NCI-H1694 treated with DMSO at 0.1 percent for 48 hours (cell line): Measurements from ENCODE around the gene CWH43.
"Not testable (repeated sequence)": the region's sequence is repeated elsewhere in the genome, so short reads cannot be mapped to it uniquely, and the experiment has no call there.

Experiments used
- DNase-seq: peaks from one replicate; lab custom pipeline; 2025; lab: John Stamatoyannopoulos, UW

CWH43 gene

DNA sequence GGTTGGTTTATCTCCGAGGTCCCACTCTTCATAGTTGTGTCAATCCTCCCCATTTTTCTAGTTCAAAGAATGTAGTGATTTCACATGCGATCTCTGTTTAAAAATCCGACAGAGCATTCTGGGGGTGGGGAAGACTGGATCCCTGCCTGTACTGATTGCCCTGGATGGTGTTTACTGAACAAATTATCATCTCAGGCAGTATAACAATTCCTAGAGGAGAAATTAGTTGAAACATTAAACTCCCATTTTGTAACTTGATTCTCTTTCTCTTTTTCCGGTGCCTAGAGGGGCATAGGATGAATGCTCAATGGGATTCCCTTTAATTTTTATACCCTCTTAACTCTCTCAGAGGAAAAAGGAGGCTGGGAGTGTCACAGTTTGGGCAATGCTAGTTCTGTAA, 10.0 kb upstream of the CWH43 start:
- no peak for DNase-seq

DNA sequence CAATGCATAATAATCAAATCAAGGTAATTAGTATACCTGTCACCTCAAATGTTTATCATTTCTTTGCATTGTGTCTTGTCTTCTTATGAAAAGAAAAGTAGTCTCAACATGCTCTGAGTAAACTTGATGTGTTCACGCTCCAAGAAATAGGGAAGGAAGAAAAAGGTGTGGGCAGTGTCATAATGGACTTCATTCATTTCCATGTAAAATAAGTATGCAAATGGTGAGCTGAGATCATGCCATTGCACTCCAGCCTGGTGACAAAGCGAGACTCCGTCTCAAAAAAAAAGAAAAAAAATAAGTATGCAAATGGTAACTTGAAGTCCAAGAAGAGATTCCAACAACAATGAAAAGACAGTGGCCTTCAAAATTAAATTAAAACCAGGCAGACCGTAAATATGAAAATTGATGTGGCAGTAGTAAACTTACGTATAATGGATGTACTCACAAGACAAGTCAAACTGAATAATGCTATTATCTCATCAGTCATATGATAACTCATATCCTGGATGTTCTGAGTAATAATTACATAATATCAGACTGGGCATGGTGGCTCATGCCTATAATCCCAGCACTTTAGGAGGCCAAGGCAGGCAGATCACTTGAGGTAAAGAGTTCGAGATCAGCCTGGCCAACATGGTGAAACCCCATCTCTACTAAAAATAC, 6.0 kb upstream of the CWH43 start:
- DNase-seq: no peak

DNA sequence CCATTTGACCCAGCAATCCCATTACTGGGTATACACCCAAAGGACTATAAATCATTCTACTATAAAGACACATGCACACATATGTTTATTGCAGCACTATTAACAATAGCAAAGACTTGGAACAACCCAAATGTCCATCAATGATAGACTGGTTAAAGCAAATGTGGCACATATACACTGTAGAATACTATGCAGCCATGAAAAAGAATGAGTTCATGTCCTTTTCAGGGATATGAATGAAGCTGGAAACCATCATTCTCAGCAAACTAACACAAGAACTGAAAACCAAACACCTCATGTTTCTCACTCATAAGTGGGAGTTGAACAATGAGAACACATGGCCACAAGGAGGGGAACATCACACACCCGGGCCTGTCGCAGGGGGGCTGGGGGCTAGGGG, 2.1 kb upstream of the CWH43 start:
- DNase-seq: not testable (repeated sequence)

DNA sequence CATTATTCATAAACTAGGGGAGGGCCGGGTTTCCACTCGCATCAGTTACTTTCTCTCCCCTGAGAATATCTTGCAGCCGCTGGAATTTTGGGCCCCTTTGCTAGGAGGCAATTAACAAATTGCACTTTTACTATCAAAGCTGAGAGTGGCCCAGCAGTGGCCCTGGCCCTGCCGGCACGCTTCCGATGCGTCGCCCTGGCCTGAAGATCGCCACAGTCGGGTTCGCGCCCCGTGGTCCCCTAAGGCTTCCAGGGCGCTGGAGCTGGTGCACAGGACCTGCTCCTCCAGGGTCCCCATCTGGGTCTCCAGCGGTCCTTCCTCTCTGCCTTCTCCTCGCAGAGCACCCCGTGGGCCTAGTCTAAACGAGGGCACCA, 486 bp upstream of the CWH43 start:
- no peak for DNase-seq

DNA sequence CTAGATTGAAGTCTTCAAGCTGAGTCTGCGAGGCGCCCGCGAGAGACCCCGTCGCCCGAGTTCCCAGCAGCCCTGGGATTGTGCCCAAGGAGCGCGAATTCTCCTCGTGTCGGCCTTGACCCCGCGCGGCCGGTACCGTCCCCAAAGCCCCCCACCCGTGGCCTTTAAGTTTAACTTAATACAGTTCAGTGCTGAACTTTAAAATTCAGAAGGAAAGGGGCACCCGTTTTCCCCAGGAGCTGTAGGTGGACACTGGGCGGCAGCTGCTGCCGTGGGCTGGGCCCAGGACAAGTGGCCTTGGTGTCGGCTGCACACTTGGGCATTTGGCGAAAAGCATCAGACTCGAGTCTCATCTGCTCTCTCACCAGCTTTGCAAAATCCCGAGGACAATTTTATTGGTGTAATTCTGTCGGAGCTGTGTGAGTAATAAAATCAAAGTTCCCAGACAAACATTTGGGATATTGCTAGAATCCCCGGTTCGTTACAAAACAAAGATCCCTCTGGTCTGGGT, 634 bp downstream of the CWH43 start:
- no peak for DNase-seq

DNA sequence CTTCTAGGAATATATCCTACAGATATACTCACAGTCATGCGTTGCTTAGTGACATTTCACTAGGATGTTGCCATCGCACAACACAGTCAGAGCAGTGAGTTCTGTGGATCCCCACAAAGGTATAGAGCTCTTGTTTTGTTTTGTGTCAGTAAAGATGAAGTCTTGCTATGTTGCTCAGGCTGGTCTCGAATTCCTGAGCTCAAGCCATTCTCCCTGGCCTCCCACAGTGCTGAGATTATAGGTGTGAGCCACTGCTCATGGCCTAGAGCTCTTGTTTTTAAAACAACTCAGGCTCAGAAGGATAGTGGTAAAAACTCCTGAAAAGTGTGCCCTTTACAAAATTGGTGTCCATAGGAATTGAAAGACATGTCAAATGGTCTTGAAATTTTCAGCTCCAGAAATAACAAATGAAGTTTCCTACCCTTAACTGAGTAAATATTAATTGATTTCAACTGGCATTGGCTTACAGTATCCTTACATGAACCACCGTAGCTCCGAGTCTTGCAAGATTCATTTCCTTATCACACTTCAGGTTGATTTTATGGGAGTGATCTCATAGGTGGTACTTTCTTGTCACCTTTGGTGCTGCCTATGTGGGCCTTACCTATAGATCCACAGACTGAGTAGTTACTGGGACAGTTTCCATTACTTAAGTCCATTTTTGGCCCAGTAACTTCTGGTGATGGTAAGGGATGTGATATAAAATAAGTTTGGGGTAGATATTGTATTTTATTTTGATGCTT, 3.6 kb downstream of the CWH43 start:
- no peak for DNase-seq

DNA sequence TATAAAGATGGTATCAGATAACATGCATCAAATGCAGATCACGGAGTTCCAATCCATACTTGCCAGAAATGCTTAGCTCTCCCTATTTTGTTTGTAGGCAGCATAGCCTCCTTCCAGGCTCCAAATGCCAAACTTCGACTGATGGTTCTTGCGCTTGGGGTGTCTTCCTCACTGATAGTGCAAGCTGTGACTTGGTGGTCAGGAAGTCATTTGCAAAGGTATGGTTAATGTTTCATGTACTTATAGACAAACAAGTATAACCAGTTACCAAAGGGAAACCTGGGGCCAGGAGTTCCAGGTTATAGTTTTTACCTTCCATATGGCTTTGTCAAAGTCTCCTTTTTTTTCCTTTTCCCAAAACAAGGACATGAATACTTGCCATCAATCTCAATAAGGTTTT, 5.3 kb downstream of the CWH43 start:
- no peak for DNase-seq

DNA sequence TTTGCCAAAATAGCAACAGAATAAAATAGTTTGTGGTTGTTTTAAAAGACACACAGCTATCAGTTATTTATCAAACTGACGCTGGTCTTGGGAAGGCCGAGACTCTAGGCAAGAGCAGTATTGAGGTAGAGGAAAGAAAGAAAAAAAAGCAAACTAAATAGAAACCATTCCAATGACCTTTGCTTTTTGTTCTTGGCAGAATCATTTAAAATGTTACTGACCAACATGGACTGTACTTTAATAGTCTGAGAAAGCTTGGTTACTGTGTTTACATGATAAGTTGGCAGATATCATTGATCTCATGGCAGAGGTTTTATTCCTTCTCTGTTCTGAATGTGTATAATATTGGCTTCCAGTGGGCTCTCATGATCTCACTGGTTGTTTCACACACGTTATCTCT, 11.9 kb downstream of the CWH43 start:
- no peak for DNase-seq

DNA sequence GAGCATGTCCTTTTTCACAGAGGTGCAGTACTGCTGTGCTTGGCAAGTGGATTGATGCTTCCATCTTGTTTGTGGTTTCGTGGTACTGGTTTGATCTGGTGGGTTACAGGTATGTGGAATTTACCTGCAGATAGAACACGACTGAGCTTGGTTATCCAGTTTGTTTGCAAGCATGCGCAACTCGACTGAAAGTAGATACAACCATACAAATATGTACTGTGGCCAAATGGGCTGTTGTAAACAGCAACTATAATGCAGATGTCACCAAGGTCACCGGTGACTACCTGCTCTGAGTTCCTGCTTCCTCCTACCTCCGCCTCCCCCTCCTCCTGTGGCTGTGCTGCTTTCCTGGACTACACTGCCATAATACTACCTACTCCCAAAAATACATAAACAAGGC, 12.4 kb downstream of the CWH43 start:
- no peak for DNase-seq

DNA sequence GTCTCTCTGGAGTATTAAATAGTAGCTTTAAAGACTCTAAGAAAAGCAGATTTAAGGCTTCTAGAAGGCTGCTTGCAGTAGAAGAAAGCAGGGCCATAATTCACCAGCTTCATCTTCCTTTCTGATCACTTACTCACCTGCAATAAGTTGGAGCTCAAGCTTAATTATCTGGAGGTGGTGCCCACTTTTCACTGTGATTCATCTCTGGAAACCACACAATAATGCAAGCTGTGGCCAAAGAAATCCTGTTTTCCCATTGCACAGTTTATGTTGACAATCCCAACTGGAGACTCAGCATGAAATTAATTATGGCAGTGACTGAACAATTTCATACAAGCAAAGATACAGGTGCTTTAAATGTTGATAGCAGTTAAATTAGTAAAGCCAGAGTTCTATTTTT, 14.7 kb downstream of the CWH43 start:
- no peak for DNase-seq

DNA sequence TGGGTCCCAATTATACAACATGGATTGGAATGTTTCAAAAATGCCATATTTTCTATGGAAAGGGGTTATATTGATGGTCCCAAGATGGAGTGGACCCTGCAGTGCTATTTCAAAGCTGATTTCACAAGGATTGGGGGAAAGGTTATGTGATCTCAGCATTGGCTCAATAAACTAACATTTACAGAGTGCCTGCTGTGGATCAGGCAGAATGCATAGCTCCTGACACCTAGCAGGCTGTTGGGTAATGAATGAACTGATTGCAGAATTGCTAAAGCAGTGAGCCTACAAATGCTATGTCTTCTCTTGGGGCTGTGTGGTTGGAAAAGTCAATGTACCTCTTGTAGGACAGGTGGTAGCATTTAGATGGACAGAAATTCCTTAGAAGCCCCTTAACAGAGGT, 16.9 kb downstream of the CWH43 start:
- DNase-seq: no peak

DNA sequence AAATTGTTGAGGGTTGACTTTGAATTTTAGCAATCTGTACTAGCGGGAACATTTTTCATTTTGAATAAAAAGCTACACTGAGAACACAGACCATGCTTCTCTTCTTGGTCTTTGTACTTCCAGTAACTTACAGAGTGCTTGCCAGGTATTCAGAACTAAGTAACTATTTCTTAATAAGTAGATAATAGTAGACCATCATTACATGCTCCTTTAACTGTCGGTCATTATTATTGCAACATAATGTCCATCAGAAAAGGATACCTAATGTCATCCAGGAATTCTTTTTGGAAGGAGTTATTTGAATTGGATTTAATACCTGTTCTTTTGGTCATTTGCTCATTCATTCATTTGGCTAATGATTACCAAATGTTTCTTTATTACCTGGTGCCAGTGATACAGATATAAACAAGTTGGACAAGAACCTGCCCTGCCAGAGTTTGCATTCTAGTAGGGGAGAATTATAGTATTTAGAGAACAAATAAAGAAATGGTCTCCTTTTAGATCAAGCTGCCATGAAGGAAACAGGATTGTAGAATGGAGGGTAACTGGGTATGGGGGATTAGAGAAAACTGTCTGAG, 32.7 kb downstream of the CWH43 start:
- DNase-seq: no peak

DNA sequence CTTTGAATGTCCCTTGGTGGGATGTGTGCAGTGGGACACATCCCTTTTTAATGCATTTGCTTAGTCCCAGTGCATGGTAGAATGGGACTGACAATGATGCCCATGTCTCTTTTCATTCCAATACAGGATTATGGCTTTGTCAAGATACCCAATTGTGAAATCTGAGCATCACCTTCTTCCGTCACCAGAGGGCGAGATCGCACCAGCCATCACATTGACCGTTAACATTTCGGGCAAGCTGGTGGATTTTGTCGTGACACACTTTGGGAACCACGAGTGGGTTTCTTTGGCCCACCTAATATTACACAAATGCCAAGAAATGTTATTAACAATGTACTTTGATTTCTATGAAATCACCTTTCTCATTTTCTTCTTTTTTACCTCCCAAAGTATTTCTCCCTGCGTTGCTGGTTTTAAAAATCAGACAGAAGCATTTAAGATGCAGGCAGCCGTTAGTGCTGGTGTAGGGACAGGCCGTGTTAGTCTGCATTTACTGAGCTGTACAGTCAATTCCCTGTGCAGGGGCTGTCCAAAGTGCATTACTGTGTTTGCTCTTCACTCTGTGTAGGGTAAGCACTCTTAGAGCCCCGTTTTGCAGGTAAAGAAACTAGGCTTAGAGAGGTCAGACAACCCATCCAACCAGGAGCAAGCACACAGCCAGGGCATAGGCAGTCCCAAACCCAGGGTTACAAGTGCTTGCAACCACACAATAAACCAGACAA, 46.5 kb downstream of the CWH43 start:
- no peak for DNase-seq

DNA sequence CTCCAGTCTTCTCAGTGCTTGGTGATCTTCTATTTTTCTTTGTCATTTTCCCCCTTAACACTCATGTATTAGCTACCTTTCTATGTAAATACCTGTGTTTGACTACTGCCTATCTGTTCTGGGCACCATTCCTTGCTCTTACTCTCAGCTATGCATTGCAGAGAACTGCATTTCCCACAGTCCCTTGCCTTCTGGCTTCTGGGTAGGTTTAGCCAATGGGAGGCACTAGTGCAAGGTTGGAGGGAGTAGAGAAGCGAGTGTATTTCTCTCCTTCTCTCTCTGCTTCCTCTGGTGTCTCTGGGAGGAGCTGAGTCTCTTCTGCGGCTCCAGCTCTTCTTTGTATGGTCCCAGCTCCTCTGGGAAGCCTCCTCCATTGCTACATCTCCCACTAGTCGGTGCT, 50.5 kb downstream of the CWH43 start:
- no peak for DNase-seq

DNA sequence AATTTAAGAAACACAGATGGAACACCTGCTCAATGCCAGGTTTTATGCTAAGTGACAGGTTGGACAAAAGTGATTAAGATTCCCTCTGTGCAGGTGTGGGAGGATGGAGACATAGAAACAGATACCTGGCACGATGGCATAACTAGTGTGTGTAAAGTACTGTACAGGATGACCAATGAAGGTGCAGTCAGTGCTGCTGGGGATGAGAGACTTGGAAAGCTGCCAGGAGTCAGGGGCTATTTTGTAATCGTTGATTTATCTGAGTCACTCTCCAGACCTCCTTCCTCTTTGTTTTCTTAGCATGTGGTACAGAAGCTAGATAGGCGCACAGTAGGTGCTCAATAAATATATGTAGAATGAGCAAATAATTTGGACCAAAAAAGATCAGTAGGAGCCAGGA, 58.2 kb downstream of the CWH43 start:
- DNase-seq: no peak

DNA sequence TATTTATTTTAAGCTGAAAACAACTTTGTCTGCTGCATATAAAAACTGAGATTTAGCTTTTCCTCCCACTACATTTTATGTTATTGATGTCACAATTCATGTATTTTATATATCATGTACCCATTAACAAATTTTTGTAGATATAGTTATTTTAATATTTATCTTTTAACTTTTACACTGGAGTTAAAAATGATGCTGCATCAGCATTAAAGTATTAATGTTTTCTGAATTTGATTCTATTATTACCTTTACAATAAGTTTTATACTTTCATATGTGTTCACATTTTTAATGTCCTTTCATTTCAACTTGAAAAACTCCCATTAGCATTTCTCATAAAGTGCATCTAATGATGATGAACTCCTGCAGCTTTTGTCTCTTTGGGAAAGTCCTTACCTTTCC, 72.2 kb downstream of the CWH43 start:
- no peak for DNase-seq

DNA sequence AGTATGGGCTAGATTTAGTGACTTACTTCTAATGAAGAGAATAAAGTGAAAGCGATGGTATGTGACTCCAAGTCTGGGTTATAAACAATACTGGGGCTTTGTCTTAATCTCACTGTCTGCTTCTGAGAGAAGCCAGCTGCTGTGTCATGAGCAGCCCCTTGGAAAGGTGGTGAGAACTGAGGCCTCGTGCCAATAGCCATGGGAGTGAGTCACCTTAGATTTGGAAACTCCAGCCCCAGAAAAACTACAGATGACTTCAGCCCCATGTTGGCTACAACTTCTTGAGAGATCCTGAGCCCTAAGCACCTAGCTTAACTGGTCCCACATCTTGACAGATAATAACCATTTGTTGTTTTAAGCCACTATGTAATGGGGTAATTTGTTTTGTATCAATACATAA, 77.6 kb downstream of the CWH43 start:
- DNase-seq: no peak

DNA sequence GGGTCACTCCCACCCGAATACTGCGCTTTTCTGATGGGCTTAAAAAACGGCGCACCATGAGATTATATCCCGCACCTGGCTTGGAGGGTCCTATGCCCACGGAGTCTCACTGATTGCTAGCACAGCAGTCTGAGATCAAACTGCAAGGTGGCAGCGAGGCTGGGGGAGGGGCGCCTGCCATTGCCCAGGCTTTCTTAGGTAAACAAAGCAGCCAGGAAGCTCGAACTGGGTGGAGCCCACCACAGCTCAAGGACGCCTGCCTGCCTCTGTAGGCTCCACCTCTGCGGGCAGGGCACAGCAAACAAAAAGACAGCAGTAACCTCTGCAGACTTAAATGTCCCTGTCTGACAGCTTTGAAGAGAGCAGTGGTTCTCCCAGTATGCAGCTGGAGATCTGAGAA, 86.1 kb downstream of the CWH43 start:
- not testable (repeated sequence) for DNase-seq

DNA sequence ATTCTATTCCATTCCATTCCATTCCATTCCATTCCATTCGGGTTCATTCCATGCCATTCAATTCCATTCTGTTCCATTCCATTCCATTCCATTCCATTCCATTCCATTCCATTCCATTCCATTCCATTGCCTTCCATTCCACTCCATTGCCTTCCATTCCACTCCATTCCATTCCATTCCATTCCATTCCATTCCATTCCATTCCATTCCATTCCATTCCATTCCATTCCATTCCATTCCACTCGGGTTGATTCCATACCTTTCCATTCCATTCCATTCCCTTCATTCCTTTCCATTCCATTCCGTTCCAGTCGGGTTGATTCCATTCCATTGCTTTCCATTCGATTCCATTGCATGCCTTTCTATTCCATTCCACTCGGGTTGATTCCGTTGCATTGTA, 105.8 kb downstream of the CWH43 start:
- not testable (repeated sequence) for DNase-seq

DNA sequence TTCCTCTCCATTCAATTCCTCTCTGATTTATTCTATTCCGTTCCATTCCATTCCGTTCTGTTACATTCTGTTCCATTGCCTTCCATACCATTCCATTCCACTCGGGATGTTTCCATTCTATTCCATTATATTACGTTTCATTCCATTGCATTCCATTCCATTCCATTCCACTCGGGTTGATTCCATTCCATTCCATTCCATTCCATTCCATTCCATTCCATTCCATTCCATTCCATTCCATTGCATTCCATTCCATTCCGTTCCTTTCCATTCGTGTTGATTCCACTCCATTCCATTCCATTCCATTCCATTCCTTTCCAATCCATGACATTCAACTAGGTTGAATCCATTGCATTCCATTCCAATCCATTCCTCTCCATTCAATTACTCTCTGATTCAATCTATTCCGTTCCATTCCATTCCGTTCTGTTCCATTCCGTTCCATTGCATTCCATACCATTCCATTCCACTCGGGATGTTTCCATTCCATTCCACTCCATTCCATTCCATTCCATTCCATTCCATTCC, 106.6 kb downstream of the CWH43 start:
- not testable (repeated sequence) for DNase-seq

DNA sequence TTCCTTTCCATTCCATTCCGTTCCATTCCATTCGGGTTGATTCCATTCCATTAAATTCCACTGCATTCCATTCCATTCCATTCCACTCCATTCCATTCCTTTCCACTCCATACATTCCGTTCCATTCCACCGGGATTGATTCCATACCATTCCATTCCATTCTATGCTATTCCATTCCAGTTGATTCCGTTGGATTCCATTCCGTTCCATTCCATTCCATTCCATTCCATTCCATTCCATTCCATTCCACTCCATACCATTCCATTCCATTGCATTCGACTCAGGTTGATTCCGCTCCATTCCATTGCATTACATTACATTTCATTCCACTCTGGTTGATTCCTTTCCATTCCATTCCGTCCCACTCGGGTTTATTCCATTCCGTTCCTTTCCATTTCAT, 110.1 kb downstream of the CWH43 start:
- not testable (repeated sequence) for DNase-seq

DNA sequence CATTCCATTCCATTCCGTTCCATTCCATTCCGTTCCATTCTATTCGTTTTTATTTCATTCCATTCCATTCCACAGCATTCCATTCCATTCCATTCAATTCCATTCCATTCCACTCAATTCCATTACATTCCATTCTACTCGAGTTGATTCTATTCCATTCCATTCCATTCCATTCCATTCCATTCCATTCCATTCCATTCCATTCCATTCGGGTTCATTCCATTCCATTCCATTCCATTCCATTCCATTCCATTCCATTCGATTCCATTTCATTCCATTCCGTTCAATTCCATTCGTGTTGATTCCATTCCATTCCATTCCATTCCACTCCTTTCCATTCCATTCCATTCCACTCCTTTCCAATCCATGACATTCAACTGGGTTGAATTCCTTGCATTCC, 110.6 kb downstream of the CWH43 start:
- not testable (repeated sequence) for DNase-seq
